ENCODE results near the gene SELENOS.

Gene SELENOS

DNA sequence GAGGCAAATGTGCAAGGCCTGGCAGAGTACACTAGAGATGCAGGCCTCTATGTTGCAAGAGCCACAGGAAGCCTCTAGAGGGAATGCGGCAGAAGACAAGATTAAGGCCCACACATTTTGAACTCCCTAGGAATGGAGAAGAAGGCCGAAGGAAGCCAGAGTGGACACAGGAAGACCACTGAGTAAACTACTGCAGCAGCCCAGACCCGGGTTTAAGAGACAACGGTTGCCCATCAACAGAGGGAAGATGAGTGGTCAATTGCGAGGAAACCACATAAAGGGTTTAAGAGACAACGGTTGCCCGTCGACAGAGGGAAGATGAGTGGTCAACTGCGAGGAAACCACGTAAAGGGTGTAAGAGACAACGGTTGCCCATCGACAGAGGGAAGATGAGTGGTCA lies 40.0 kb downstream of the SELENOS start (continued):
- TF ChIP-seq, protein P1, sequence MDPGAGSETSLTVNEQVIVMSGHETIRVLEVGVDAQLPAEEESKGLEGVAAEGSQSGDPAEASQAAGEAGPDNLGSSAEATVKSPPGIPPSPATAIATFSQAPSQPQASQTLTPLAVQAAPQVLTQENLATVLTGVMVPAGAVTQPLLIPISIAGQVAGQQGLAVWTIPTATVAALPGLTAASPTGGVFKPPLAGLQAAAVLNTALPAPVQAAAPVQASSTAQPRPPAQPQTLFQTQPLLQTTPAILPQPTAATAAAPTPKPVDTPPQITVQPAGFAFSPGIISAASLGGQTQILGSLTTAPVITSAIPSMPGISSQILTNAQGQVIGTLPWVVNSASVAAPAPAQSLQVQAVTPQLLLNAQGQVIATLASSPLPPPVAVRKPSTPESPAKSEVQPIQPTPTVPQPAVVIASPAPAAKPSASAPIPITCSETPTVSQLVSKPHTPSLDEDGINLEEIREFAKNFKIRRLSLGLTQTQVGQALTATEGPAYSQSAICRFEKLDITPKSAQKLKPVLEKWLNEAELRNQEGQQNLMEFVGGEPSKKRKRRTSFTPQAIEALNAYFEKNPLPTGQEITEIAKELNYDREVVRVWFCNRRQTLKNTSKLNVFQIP (CRISPR knock-in tag; IDR thresholded peaks at IDR 0.05; ENCODE audit: borderline replicate concordance, low read depth), result no peak
- no peak for TF ChIP-seq SNAI2 (CRISPR knock-in tag; IDR thresholded peaks at IDR 0.05)
- TF ChIP-seq ZNF70 (CRISPR knock-in tag; IDR thresholded peaks at IDR 0.05), result no peak
- TF ChIP-seq ZNF565 (CRISPR knock-in tag; conservative IDR thresholded peaks at IDR 0.05; ENCODE audit: low read depth), result no peak

DNA sequence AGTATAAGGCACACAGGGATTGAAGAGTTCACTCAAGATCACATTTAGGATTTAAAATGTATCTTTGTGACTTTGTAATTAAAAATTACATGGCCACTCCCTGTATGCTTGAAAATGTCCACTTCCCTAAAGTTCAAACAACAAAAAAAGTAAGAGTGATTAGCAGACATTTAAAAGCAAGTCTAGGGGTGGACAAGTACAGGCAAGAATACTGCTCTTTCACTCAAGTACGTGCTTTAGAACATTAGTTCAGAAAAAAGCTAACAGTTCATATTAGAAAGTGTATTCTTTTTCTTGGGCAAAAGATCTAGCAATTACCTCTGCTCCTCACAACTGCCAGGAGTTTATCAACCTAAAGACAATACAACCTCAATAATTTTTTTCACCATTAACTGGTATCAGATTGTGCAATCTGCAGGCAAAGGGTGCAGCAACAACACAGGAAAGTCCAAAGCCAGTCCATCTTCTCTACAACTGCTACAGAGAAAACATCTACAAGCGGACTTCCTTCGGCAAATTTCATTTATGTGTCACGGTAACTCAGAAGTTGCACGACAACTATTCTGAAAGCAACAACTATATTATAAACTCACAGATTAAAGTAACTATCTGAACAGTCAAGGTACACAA lies 43.5 kb downstream of the SELENOS start:
- no peak for ATAC-seq
- TF ChIP-seq SNAI2 (CRISPR knock-in tag; IDR thresholded peaks at IDR 0.05) (no peak), RARB (CRISPR knock-in tag; IDR thresholded peaks at IDR 0.05) (no peak), OSR1 (CRISPR knock-in tag; IDR thresholded peaks at IDR 0.05) (no peak), CSDC2 (CRISPR knock-in tag; IDR thresholded peaks at IDR 0.05) (no peak), ZC3H10 (CRISPR knock-in tag; IDR thresholded peaks at IDR 0.05) (no peak), ARNTL (CRISPR knock-in tag; IDR thresholded peaks at IDR 0.05; ENCODE audit: borderline replicate concordance, low read depth) (no peak), BACH2 (CRISPR knock-in tag; IDR thresholded peaks at IDR 0.05; ENCODE audit: borderline replicate concordance) (no peak), ZFP30 (CRISPR knock-in tag; IDR thresholded peaks at IDR 0.05) (no peak), ISL1 (CRISPR knock-in tag; IDR thresholded peaks at IDR 0.05) (no peak), TOX (CRISPR knock-in tag; IDR thresholded peaks at IDR 0.05; ENCODE audit: borderline replicate concordance) (no peak), TCF4 (CRISPR knock-in tag; IDR thresholded peaks at IDR 0.05; ENCODE audit: borderline replicate concordance) (no peak), ZNF8 (CRISPR knock-in tag; IDR thresholded peaks at IDR 0.05) (no peak), ZNF565 (CRISPR knock-in tag; conservative IDR thresholded peaks at IDR 0.05; ENCODE audit: low read depth) (no peak)
- TF ChIP-seq, protein P2, sequence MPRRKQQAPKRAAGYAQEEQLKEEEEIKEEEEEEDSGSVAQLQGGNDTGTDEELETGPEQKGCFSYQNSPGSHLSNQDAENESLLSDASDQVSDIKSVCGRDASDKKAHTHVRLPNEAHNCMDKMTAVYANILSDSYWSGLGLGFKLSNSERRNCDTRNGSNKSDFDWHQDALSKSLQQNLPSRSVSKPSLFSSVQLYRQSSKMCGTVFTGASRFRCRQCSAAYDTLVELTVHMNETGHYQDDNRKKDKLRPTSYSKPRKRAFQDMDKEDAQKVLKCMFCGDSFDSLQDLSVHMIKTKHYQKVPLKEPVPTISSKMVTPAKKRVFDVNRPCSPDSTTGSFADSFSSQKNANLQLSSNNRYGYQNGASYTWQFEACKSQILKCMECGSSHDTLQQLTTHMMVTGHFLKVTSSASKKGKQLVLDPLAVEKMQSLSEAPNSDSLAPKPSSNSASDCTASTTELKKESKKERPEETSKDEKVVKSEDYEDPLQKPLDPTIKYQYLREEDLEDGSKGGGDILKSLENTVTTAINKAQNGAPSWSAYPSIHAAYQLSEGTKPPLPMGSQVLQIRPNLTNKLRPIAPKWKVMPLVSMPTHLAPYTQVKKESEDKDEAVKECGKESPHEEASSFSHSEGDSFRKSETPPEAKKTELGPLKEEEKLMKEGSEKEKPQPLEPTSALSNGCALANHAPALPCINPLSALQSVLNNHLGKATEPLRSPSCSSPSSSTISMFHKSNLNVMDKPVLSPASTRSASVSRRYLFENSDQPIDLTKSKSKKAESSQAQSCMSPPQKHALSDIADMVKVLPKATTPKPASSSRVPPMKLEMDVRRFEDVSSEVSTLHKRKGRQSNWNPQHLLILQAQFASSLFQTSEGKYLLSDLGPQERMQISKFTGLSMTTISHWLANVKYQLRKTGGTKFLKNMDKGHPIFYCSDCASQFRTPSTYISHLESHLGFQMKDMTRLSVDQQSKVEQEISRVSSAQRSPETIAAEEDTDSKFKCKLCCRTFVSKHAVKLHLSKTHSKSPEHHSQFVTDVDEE (CRISPR knock-in tag; IDR thresholded peaks at IDR 0.05), result no peak
- TF ChIP-seq, protein P3, sequence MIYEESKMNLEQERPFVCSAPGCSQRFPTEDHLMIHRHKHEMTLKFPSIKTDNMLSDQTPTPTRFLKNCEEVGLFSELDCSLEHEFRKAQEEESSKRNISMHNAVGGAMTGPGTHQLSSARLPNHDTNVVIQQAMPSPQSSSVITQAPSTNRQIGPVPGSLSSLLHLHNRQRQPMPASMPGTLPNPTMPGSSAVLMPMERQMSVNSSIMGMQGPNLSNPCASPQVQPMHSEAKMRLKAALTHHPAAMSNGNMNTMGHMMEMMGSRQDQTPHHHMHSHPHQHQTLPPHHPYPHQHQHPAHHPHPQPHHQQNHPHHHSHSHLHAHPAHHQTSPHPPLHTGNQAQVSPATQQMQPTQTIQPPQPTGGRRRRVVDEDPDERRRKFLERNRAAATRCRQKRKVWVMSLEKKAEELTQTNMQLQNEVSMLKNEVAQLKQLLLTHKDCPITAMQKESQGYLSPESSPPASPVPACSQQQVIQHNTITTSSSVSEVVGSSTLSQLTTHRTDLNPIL (CRISPR knock-in tag; IDR thresholded peaks at IDR 0.05; ENCODE audit: low read depth), result no peak
- TF ChIP-seq, protein P4, sequence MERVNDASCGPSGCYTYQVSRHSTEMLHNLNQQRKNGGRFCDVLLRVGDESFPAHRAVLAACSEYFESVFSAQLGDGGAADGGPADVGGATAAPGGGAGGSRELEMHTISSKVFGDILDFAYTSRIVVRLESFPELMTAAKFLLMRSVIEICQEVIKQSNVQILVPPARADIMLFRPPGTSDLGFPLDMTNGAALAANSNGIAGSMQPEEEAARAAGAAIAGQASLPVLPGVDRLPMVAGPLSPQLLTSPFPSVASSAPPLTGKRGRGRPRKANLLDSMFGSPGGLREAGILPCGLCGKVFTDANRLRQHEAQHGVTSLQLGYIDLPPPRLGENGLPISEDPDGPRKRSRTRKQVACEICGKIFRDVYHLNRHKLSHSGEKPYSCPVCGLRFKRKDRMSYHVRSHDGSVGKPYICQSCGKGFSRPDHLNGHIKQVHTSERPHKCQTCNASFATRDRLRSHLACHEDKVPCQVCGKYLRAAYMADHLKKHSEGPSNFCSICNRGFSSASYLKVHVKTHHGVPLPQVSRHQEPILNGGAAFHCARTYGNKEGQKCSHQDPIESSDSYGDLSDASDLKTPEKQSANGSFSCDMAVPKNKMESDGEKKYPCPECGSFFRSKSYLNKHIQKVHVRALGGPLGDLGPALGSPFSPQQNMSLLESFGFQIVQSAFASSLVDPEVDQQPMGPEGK (CRISPR knock-in tag; IDR thresholded peaks at IDR 0.05; ENCODE audit: borderline replicate concordance), result no peak

DNA sequence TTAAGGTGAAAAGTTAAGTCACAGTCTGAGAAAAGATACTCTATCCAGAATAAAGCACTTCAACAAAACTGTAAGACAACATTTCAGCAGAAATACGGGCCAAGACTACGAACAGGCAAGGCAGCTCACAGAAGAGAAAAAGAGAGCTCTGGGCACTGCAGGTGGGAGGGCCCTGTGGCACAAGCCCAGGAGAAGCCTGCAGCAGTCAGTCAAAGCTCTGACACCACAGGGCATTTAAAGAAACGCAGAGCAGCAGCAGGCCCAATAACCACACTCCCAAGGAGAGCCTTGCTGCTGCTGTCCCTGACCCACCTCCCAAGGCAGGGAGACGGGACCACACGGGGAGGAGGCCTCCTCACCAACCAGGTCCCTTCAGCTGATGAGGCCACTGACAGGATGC lies 44.6 kb downstream of the SELENOS start:
- ATAC-seq, result no peak
- TF ChIP-seq ZFP30 (CRISPR knock-in tag; IDR thresholded peaks at IDR 0.05), result no peak
- TF ChIP-seq GLIS3 (CRISPR knock-in tag; IDR thresholded peaks at IDR 0.05), result no peak
- TF ChIP-seq, protein P5, sequence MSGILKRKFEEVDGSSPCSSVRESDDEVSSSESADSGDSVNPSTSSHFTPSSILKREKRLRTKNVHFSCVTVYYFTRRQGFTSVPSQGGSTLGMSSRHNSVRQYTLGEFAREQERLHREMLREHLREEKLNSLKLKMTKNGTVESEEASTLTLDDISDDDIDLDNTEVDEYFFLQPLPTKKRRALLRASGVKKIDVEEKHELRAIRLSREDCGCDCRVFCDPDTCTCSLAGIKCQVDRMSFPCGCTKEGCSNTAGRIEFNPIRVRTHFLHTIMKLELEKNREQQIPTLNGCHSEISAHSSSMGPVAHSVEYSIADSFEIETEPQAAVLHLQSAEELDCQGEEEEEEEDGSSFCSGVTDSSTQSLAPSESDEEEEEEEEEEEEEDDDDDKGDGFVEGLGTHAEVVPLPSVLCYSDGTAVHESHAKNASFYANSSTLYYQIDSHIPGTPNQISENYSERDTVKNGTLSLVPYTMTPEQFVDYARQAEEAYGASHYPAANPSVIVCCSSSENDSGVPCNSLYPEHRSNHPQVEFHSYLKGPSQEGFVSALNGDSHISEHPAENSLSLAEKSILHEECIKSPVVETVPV (CRISPR knock-in tag; IDR thresholded peaks at IDR 0.05), result no peak
- TF ChIP-seq, protein P4 (CRISPR knock-in tag; IDR thresholded peaks at IDR 0.05; ENCODE audit: borderline replicate concordance), result no peak
- no peak for TF ChIP-seq TCF4 (CRISPR knock-in tag; IDR thresholded peaks at IDR 0.05; ENCODE audit: borderline replicate concordance)
- TF ChIP-seq ZNF8 (CRISPR knock-in tag; IDR thresholded peaks at IDR 0.05), result no peak
- no peak for TF ChIP-seq PPARA (CRISPR knock-in tag; IDR thresholded peaks at IDR 0.05; ENCODE audit: borderline replicate concordance)
- no peak for TF ChIP-seq BACH2 (CRISPR knock-in tag; IDR thresholded peaks at IDR 0.05; ENCODE audit: borderline replicate concordance)
- TF ChIP-seq RARB (CRISPR knock-in tag; IDR thresholded peaks at IDR 0.05), result no peak
- TF ChIP-seq TOX (CRISPR knock-in tag; IDR thresholded peaks at IDR 0.05; ENCODE audit: borderline replicate concordance), result no peak
- TF ChIP-seq OSR1 (CRISPR knock-in tag; IDR thresholded peaks at IDR 0.05), result no peak
- TF ChIP-seq ARNTL (CRISPR knock-in tag; IDR thresholded peaks at IDR 0.05; ENCODE audit: borderline replicate concordance, low read depth), result no peak
- TF ChIP-seq, protein P3 (CRISPR knock-in tag; IDR thresholded peaks at IDR 0.05; ENCODE audit: low read depth), result no peak
- no peak for TF ChIP-seq ISL1 (CRISPR knock-in tag; IDR thresholded peaks at IDR 0.05)
- TF ChIP-seq ZNF70 (CRISPR knock-in tag; IDR thresholded peaks at IDR 0.05), result no peak
